Bronchial epithelial cell (primary cell): ENCODE data around the gene PTPRT. TPM values are rescaled to one million over a fixed set of nuclear protein-coding genes. Genes with fewer than 3 reads are reported as not detected.

Source experiments
- DNase-seq: peaks from one replicate; pipeline ENCODE4 v3.0.0-alpha.2; 2010; ENCODE audit warnings: low read depth
- FAIRE-seq: peaks from 2 replicates; lab custom pipeline; 2011; peaks lifted over from hg19 to GRCh38; lab: Jason Lieb, UNC
- H3K27me3 ChIP-seq: 2 replicates; pipeline ENCODE4 v1.5.1; 2011; ENCODE audit warnings: low read length; ENCODE audit not compliant: control insufficient read depth, insufficient read depth
- H3K36me3 ChIP-seq: 2 replicates; pipeline ENCODE4 v1.5.1; 2011; ENCODE audit warnings: low read length; ENCODE audit not compliant: control insufficient read depth, insufficient read depth
- H3K4me3 ChIP-seq: 2 replicates; pipeline ENCODE4 v1.5.1; 2011; ENCODE audit warnings: mild to moderate bottlenecking, low read depth, low read length, control low read depth
- CTCF ChIP-seq: IDR thresholded peaks from 2 replicates; pipeline ENCODE4 v1.5.1; 2011; ENCODE audit warnings: mild to moderate bottlenecking, moderate library complexity, low read length, control low read depth, inconsistent platforms; ENCODE audit not compliant: insufficient read depth, severe bottlenecking
- total RNA-seq: library from RNA; depleted of rRNA; stranded (reverse); fragments of >200 nt; gene quantifications from 2 replicates; pipeline ENCODE4 v1.2.1, GENCODE V29; 2014

The PTPRT gene
- total RNA-seq, 1 donor from 2014 or later: not detected

GRCh38 chr20:42635699-42636411 is 553.9 kb downstream of the PTPRT start:
- H3K27me3 ChIP-seq: no peaks in the 10 kb centered on the region
- H3K36me3 ChIP-seq: no peaks in the 10 kb centered on the region
- no peak overlapping the region for H3K4me3 ChIP-seq
- no peak for TF ChIP-seq CTCF
- FAIRE-seq (no peak), DNase-seq (no peak)

- Histone ChIP-seq H3K36me3 (no peaks in the 10 kb centered on the region), H3K4me3 (no peak overlapping the region), H3K27me3 (no peaks in the 10 kb centered on the region)
- FAIRE-seq: no peak
- no peak for DNase-seq
- no peak for TF ChIP-seq CTCF
Observed at GRCh38 chr20:42634156-42634555, 555.5 kb downstream of the PTPRT start.

DNA sequence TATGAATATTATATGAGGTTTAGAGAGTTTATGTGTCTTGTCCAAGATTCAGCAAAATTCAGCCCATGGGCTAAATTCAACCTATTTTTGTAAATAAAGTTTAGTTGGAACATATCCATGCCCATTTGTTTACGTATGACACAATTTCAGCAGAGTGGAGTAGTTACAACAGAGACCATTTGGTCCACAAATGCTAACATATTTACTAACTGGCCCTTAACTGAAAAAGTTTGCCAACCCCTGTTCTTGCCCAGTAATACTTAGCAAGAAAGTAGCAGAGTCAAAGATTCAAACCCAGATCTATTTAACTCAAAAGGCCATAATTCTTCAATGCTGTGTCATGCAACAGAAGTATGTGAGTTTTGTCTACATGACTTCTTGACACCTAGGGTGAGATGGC is 561.0 kb downstream of the PTPRT start:
- no peak for FAIRE-seq
- Histone ChIP-seq H3K27me3 (no peaks in the 10 kb centered on the region), H3K36me3 (no peaks in the 10 kb centered on the region), H3K4me3 (no peak overlapping the region)
- TF ChIP-seq CTCF: no peak
- DNase-seq: no peak

DNA sequence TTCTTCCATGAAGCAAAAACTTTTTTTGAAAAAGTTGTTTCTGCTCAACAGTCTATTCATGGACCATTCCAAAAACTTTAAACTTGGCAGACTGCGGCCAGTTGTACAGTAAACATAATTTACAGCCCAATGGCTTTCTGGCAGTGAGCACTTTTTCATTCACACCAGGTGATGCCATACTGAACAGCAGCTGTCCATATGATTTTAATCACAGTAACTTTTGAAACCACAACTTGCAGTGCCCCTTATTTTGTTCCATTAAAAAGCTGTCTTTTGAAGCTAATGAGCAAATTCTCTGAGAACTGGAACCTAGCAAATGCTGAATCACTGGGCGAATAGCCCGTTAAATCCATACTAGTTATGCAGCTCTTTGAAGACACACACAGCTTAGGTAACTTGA is 576.6 kb downstream of the PTPRT start:
- TF ChIP-seq CTCF: no peak
- Histone ChIP-seq H3K4me3 (no peak overlapping the region), H3K27me3 (no peaks in the 10 kb centered on the region), H3K36me3 (no peaks in the 10 kb centered on the region)
- no peak for FAIRE-seq
- DNase-seq: no peak

GRCh38 chr20:42611889-42612837 is 577.5 kb downstream of the PTPRT start:
- peak; percentile 89 for FAIRE-seq

More at GRCh38 chr20:42611889-42612837, 577.5 kb downstream of the PTPRT start:
- Histone ChIP-seq H3K4me3 (no peak overlapping the region), H3K36me3 (no peaks in the 10 kb centered on the region), H3K27me3 (no peaks in the 10 kb centered on the region)
- TF ChIP-seq CTCF: no peak
- DNase-seq: no peak
